HEK293 (cell line): ENCODE data around the gene SLC12A3.

Source experiments
- CTCF ChIP-seq: fragments of 450-650 bp; formaldehyde crosslinking; IDR thresholded peaks from 2 replicates; pipeline ENCODE4 v1.5.1; 2016; ENCODE audit warnings: missing biosample characterization, missing genetic modification characterization
- PATZ1 ChIP-seq: fragments of 450-650 bp; formaldehyde crosslinking; IDR thresholded peaks from 2 replicates; pipeline ENCODE4 v1.5.1; 2016; ENCODE audit warnings: missing biosample characterization, missing genetic modification characterization
- ZBTB10 ChIP-seq: fragments of 450-650 bp; formaldehyde crosslinking; IDR thresholded peaks from 2 replicates; pipeline ENCODE4 v1.5.1; 2016; ENCODE audit warnings: missing biosample characterization, missing genetic modification characterization
- ZNF155 ChIP-seq: fragments of 450-650 bp; formaldehyde crosslinking; IDR thresholded peaks from 2 replicates; pipeline ENCODE4 v1.5.1; 2016; ENCODE audit warnings: missing biosample characterization, missing genetic modification characterization
- ZNF362 ChIP-seq: fragments of 450-650 bp; formaldehyde crosslinking; IDR thresholded peaks from 2 replicates; pipeline ENCODE4 v1.5.1; 2016; ENCODE audit warnings: missing biosample characterization, missing genetic modification characterization
- ZNF394 ChIP-seq: fragments of 450-650 bp; formaldehyde crosslinking; IDR thresholded peaks from 2 replicates; pipeline ENCODE4 v1.5.1; 2016; ENCODE audit warnings: missing biosample characterization, missing genetic modification characterization, mild to moderate bottlenecking, moderate library complexity, borderline replicate concordance
- ZNF670 ChIP-seq: fragments of 450-650 bp; formaldehyde crosslinking; IDR thresholded peaks from 2 replicates; pipeline ENCODE4 v1.5.1; 2016; ENCODE audit warnings: missing biosample characterization, missing genetic modification characterization, low read depth

- no peak for TF ChIP-seq ZNF394 (tag by site-specific recombination)
- no peak for TF ChIP-seq CTCF (tag by site-specific recombination)
- no peak for TF ChIP-seq ZNF670
- no peak for TF ChIP-seq PATZ1 (tag by site-specific recombination)
- no peak for TF ChIP-seq ZBTB10
- no peak for TF ChIP-seq ZNF155
- TF ChIP-seq ZNF362 (tag by site-specific recombination): no peak
These were observed 41.8 kb upstream of the SLC12A3 start for GRCh38 chr16:56823081-56823733.
